ENCODE data around the gene TAS2R16. TPM values are rescaled to one million over a fixed set of nuclear protein-coding genes. Genes with fewer than 3 reads are reported as not detected.

TAS2R16 gene
- total RNA-seq, 4 donors from 2014 or later: not detected

GRCh38 chr7:122975341-122975740 lies 20.2 kb downstream of the TAS2R16 start:
- TF ChIP-seq CTCF (IDR thresholded peaks at IDR 0.05; ENCODE audit: low read depth): no peak

GRCh38 chr7:122974229-122974628 lies 21.3 kb downstream of the TAS2R16 start:
- TF ChIP-seq CTCF (IDR thresholded peaks at IDR 0.05; ENCODE audit: low read depth): no peak

- no peak for TF ChIP-seq CTCF (IDR thresholded peaks at IDR 0.05; ENCODE audit: low read depth)
Observed at GRCh38 chr7:122972056-122972455, 23.4 kb downstream of the TAS2R16 start.

- no peak for TF ChIP-seq CTCF (IDR thresholded peaks at IDR 0.05; ENCODE audit: low read depth)
Observed at GRCh38 chr7:122970740-122971725, 24.5 kb downstream of the TAS2R16 start.

GRCh38 chr7:122968389-122968788 lies 27.1 kb downstream of the TAS2R16 start:
- TF ChIP-seq CTCF (IDR thresholded peaks at IDR 0.05; ENCODE audit: low read depth): no peak

- TF ChIP-seq CTCF (IDR thresholded peaks at IDR 0.05; ENCODE audit: low read depth): no peak
Observed at GRCh38 chr7:122965306-122965705, 30.2 kb downstream of the TAS2R16 start.

- no peak for TF ChIP-seq CTCF (IDR thresholded peaks at IDR 0.05; ENCODE audit: low read depth)
Observed at GRCh38 chr7:122951006-122951405, 44.5 kb downstream of the TAS2R16 start.

All from subcutaneous adipose tissue (tissue), 4 donors.